CD4-positive, alpha-beta T cell treated with Interleukin-2 at 100 ng/mL for 4 hours (primary cell): ENCODE measurements around the gene SHANK2.

Source experiments
- DNase-seq: peaks from one replicate; pipeline ENCODE4 v3.0.0-alpha.2; 2020; ENCODE audit warnings: low spot score

The SHANK2 gene

DNA sequence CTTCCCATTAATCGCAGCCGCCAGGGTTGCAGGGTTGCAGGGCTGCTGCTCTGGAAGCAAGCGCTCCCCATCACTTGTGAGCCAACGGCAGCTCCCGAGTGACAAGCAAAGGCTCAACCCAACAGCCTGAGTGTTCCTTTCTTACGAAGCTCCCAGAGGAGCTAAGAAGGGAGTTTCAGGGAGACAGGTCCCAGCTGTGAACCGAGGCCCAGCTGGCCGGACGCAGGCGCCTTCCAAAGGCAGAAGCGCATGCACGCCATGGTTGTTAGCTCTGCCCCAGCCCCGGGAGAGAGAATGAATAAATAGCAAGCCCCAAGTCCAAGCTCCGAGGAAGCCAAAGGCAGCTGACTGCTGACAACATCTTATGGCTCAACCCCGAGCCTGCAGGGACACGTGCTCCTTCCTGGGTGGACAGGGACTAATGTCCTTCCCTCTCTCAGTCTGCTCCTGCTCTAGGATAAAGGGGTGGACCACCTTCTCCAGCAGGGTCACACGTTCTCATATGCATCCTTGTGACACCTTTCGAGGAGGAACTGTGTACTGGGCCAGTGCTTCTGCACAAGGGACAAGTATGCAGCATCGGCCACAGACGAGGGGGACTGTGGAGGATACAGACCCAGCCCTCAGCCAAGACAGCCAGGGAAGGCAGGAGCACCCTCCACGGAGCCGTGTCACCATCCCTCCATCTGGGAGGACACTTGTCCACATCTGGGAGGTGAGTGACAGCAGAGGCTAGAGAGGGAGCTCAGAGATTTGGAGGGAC is 29.9 kb downstream of the SHANK2 start:
- DNase-seq: no peak

DNA sequence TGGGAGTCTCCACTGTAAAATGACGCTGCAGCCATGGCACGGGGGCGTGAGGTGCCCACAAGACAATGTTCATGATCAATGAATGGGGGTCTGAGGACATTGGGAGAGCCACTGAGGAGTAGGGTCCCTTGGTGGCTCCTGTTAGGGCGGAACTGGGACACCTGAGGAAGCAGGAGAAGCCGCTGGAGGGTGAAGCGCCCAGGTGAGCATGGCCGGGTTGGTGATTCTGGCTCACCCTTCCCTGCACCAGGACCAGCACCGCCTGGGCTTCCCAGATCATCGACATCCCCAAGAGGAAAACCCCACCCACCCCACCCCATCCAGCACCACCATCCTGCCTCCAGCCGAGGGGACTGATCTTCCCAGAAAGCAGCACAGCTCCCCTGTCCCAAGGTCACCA is 30.6 kb downstream of the SHANK2 start:
- DNase-seq: no peak

DNA sequence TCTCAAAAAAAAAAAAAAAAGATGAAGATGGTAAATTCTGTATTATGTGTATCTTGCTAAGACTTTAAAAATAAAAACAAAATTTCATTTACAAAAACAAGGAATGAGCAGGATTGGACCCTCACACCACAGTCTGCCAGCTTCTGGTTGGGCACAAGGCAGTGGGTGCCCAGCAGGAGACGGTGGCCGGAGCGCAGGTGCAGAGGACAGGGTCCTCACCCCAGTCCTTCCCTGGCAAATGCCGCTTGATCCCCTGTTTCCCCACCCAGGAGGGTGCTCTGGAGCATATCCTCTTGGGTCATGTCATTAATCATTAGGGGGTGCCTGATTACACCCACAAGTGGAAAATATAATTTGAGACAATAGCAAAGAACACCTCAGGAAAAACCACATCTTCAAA is 31.2 kb downstream of the SHANK2 start:
- DNase-seq: no peak

DNA sequence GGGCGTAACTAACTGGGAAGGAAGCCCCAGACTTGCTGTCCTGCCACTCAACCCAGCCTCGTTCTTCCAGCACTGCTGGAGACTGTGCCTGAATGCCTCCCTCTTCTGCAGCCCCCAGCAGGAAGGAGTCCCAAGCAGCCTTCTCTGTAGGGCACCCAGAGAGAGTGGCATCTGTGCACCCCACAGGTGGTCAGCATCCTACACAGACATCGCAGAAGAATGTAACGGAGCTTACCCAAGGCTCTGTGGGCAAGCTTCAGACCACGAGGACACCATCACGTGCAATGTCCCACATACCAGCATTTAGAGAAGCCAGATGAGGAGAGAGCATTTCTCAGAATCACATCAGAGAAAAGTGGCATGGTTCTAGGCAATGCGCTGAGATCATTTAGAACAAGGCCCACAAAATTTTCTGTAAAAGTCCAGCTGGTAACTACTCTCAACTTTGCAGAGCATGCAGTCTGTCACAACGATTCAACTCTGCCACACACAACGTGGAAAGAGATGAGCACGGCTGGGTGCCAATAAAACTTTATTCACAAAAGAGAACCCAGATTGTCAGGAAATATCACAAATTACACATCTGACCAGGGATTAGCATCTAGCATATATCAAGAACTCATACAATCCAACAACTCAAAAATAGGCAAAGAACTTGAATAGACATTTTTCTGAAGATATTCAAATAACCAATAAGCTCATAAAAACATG is 33.4 kb downstream of the SHANK2 start:
- no peak for DNase-seq

DNA sequence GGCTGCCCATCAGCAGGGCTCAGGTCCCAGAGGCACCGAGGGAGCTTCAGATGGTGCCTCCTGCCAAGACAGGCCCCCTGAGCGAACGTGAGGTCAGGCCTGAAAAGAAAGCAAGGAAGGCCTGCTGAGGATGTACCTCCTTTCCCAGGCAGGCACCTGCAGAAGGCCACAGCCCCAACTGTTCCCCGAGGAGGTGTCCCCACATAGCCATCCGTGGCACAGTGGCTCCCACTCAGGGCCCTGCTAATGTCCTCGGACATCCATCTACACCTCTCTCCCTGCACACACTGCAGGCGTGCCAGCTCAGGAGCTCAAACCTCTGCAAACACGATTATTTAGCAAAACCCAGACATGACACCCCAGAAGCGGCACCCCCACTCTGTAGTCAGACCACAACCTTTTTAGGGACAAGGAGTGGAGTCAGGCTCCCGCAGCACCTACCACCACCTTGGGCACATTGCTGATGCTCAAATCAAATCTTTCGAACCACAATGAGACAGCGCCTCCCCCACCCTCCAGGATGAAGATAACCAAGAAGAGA is 36.9 kb downstream of the SHANK2 start:
- no peak for DNase-seq

DNA sequence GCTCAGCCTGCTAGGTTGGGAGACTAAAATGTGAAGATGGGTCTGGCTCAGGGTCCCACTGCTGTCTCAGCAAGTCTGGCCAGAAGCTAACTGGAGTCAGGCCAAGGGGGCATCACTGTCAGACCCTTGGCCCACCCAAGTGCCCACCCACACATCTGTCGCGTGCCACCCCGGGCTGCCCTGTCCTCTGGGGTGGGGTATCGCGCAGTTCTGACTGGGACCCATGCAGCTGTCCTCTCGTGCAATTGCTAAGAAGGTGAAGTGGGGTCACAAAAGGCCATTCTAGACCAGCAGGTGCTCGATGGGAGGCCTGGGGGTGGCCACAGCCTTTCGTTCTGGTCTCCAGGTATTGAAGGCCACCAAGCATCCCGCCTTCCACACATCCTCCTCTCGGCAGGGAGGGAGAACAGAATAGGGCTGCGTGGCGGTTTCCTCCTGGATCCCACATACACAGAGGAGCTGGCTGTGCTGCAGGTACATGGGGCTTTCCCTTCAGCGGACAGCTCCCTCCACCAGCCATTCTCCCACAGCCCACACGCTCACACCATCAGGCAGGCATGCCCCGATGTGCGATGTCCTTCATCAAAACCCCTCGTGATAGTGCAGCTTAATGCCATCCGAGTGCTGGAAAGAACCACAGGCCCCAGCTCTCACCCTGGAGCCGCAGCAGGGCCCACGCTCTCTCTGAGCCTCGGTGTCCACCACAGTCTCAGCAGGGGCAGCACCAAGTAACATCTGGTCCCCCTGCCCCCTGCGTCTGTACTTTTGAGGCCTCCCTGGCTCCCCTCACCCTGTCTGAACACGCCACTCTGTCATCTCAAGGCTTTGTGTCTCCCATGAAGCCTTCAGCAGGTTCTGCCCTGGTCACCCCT is 37.6 kb downstream of the SHANK2 start:
- no peak for DNase-seq

DNA sequence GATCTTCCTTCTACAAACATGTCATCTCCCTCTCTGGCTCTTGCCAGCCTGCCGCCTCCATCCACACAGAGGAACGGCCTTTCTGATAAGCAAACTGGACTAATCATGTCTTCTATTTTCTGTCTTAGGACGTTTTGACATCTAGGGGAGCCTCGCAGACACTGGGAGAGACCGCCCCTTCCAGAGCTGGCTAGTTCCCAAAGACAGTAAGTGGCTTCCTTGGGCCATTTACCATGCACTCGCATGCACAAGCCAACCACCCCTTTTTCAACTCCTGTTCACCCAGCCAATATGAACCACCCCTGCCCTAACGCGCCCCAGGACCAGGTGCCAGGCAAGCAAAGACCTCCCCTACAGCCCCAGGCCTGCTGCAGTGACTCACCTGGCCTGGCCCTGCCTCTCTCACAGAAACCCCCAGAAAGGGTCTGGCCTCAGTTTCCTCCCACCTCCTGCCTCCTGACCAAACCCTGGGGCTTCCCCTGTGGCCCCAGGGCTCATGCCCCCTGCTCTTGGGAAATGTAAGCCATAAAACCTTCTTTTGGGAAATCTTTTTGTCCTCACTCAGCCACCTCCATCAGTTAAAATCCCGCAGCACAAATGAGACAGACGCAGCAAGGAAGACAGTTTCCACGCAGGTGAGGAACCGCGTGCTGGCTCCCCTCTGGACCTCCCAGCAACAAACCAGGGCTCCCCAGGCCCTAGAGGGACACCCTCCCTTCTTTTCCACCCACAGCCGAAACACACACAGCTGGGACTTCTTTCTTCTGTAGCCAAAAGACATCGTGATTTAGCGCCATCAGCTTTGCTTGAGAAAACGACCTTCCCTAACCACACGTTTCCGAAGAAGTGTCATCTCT is 38.5 kb downstream of the SHANK2 start:
- DNase-seq: no peak

DNA sequence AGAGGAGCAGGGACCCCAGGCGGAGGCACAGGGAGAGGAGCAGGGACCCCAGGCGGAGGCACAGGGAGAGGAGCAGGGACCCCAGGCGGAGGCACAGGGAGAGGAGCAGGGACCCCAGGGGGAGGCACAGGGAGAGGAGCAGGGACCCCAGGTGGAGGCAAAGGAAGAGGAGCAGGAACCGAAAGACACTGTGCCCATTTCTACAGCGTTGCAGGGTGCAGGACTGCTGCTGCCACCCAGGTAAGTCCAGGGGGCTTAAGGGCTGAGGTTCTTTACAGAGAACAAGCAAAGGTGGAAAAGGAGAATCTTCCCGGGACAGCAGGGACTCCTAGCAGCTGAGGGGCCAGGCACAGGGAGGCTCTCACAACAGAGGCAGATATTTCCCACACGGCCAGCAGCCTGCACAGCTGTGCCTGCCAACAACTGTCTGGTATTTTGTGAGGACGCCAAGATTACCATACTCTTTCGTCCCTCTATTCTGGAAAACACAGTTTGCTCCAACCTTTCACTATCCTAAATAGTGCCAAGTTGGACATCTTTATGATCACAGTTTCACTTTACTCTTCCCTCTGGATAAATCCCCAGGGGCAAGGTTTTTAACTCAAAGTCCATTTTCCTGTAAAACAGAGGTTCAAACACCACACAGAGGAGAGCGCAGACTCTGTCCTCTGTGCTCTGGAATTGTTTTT is 39.4 kb downstream of the SHANK2 start:
- no peak for DNase-seq

DNA sequence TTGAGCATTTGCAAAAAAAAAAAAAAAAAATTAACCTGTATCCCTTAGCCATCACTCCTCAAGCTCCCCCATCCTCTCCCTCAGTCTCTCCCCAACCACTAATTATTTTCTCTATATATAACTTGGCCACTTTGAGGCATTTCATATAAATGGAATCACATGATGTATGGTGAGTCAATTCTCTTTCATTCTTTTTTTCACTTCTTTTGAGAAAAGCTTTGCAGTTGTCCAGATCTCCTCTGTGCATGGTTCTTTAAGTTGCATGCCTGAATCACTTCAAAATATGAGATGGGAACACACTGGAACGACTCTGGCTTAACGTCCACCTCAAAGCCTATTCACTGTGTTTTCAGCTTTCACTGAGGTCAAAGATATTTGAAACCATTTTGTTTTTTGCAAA is 40.7 kb downstream of the SHANK2 start:
- no peak for DNase-seq

DNA sequence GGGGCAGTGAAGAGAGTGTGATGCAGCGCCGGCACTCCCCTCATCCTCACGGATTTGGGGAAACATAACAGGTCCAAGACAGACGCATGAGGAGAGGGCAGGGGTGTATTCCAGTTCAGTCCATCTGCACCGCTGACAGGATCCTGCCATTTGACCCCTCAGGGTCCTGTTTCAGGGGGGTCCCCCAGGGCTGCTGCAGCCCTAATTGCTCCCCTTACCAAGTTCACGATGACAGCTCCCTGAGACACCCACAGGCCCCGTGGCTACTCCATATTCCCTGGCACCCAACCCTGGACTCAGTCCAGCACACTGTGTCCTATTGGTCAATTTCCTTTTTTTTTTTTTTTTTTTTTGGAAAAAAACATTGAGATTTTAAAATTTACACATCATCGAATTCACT is 41.5 kb downstream of the SHANK2 start:
- no peak for DNase-seq

DNA sequence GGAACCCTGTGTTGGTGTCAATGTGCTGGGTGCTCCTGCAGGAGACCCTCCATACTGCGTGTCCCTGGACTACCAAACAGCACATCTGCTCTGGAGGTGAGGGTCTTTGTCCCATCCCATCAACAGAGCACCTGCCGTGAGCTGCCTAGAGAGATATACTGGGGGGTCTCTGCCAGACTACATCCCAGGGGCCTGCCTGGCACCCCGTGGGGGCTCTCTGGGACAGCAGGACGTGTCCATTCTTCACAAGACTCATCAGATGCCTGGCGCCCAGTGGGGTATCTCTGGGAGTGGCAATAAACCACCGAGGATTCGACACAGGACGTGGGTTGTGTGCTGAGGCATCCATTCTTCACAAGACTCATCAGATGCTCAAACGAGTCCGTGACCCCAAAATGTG is 42.7 kb downstream of the SHANK2 start:
- no peak for DNase-seq

DNA sequence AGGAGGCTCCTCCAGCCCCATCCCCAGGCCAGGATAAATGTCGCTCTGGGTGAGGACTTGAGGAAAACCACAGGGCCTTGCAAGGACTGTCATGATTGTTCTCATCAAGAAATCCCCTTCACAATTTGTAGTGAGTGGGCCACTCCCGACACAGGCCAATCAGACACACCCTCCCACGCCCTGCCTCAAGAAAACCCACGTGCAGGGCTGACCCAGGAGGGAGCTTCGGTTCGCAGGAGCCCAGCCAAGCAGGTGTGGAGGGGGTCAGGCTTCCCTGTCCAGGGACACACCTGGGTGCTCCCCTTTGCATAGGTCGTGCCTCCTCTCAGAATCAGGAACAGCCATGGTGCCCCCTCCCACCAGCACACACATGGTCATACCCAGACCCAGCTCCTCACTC is 43.2 kb downstream of the SHANK2 start:
- DNase-seq: no peak

DNA sequence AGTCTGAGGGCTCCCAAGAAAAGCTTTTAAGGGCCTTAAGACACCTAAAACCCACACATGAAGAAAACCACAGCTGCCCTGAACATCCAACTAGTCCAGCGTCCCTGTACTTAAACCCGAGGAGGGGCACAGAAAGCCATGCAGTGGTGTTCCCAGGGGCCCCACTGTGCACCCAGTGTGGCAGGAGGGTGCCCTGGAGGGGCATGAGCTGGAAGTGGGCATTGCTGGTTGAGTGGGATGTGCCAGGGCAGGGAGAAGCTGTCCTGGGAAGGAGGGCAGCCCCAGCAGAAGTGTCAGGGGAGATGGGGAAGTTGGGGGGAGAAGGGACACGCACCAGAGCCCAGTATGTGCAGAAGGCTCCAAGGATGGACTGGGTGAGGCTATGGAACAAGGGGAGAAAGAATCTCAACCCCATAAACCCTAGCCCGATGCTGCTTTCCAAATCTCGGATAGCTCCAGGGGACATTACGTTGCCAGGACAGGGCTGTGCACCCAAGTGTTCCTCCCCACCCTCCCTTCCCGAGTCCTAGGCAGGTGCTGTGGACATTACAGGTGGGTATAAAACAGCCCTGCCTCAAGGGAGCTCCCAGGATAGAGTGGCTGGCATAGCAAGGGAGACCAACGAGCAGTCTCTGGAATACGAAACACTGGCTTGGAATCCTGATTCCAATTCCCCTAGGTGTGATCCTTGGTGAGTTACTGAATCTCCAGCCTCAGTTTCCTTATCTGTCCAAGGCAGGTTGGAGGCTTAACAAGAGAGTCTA is 44.2 kb downstream of the SHANK2 start:
- no peak for DNase-seq

DNA sequence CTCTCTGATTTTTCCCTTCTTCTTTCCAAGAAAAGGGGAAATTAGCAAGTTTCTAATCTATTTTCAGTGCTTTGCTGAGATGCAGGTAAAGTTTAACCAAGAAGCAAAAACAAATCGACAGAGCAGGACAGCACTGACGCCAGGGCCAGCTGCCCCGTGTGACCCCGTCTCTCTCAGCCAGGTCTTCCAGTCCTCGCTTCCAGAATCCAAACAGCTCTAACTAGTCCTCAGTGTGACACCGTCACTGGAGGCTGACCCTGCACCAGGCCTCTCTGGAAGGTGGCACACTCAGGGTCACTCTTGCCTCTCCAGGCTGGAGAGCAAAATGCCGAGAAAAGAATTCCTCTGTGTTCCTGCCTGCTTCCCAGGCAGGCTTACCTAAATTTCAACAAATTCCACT is 44.8 kb downstream of the SHANK2 start:
- DNase-seq: no peak

DNA sequence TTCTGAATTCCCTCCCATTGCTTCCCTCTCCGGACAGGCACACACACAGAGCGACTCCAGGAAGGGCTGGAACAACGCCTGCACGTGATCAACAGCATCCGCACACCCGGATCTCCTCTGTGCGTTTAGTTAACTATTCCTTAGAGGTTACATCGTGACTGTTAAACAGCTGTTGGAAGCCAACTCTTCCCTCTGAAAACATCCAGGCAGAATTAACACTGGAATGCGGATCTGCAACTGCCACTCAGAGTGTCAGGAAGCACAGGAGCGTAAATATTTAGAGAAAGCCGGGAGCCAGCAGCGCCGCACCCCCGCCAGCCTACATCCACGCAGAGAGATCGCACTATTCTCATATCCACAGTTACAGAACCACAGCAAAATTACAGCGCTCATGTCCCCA is 46.2 kb downstream of the SHANK2 start:
- DNase-seq: no peak

DNA sequence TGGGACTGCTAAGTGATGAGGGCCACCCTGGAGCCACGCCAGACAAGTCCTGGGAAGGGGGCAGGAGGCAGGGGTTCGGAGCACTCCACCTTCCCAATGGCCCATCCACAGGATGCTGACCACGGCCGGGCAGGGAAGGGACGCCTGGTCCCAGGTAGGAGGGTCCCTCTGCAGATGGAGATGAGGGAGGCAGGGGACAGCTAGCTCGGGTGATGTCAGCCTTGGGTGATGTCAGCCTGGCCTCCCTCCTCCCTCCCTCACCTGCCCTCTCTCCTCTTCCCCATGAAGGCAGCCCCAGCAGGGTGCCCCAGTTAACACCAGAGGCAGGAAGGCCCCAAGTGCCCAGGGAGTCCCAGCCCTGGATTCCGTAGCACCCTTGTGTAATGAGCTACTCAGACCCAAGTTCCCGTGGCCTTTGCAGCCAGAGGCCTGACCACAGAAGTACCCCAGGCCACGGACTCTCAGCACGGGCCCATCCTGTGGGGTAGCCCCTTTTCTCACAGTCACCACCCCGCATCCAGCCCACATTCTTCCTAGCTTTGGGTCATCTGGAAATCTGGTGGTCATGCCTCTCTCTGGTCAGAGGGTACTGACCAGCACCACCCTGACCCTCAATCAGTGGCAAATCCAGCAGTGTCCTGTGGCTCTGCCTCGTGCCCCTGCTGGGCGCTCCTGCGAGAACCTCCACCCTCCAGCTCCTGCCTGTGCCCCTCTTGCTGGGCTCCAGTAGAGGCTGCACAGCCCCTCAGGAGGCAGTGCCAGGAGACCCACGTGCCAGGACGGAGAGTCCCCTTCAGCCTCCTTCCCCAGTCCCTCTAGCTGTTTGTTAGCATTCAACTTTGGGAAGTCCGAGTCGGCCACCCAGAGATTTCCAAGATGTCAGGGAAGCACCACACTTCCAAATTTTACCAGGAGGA is 47.4 kb downstream of the SHANK2 start:
- DNase-seq: no peak

DNA sequence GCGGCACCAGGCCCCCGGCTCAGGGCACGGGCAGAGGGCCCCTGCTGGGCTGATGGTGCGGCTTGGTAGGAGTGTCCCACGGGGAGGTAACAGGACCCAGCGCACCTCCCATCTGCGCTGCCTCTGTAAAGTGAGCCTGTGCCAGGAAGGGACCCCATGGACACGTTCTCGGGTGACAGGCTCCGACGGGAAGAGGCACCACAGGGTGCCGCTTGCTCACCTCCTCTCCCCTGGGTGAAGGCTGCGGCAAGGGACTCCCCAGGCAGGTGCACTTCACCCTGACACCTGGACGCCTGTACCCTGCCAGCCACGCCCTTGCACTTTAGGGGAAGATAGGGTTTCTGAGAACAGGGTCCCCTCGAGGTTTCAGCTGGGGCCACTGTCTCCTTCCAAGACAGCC is 48.1 kb downstream of the SHANK2 start:
- DNase-seq: no peak

DNA sequence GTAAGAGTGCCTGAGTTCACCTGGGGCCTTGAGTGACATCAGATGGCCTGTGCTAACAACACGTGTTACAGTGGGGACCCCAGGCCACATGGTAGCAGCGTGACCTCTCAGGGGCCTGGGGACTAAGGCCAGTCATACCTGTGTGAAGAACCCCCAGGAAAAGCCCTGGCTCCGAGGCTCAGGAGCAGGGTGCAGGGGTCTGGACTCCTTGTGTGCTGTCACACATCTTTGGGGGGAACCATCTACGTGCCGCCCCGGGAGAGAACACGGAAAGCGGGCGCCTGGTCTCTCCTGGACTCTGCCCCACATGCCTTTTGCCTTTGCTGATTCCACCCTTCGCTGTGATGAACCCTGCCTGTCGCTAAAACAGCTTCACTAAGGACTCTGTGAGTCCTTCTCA is 48.7 kb downstream of the SHANK2 start:
- DNase-seq: no peak

DNA sequence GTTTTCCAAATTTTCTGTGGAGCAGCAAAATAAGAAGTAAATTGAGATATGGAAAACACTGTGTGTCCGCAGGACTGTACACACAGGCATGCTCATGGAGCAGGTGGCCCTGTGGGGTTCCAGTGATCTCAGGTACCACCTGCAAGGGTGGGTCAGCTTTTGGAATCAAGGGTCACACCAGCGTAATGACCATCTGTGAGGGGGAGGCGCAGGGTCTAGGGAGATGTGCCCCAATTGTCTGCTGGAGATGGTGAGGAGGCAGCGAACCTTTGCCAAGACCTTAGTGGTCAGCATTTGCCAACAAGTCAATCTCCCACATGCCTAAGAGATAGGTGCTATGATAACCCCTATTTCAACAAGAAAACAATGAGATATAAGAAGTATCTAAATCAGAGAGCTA is 49.4 kb downstream of the SHANK2 start:
- DNase-seq: no peak
